KMS-11 (cell line): ENCODE results near the gene ZDHHC22.

ENCODE experiments used
- H2AFZ ChIP-seq: fragments of 200-600 bp; sonication (generic); 2 replicates; pipeline ENCODE4 v1.6.1; 2016; ENCODE audit warnings: antibody characterized with exemption, mixed run types, low read depth
- H3K27ac ChIP-seq: fragments of 200-600 bp; sonication (generic); 2 replicates; pipeline ENCODE4 v1.6.1; 2016; ENCODE audit warnings: mild to moderate bottlenecking, mixed run types
- H3K27me3 ChIP-seq: fragments of 200-600 bp; sonication (generic); 2 replicates; pipeline ENCODE4 v1.6.1; 2017; ENCODE audit warnings: mild to moderate bottlenecking, low read depth, mixed run types, moderate library complexity; ENCODE audit not compliant: insufficient read depth
- H3K36me3 ChIP-seq: fragments of 200-600 bp; sonication (generic); 2 replicates; pipeline ENCODE4 v1.6.1; 2017; ENCODE audit warnings: mild to moderate bottlenecking, mixed run types; ENCODE audit not compliant: insufficient read depth
- H3K4me1 ChIP-seq: fragments of 200-600 bp; sonication (generic); 2 replicates; pipeline ENCODE4 v1.6.1; 2016; ENCODE audit warnings: mild to moderate bottlenecking, low read depth, mixed run types; ENCODE audit not compliant: poor library complexity, severe bottlenecking
- H3K4me2 ChIP-seq: fragments of 200-600 bp; sonication (generic); 2 replicates; pipeline ENCODE4 v1.7.0; 2016; ENCODE audit warnings: mild to moderate bottlenecking, mixed run types
- H3K4me3 ChIP-seq: fragments of 200-600 bp; sonication (generic); IDR thresholded peaks from 2 replicates; pipeline ENCODE4 v1.6.1; 2017; ENCODE audit warnings: low read depth, low read length, mixed read lengths; ENCODE audit not compliant: insufficient read depth
- H3K79me2 ChIP-seq: fragments of 200-600 bp; sonication (generic); 2 replicates; pipeline ENCODE4 v1.6.1; 2016; ENCODE audit warnings: low read depth, mixed run types; ENCODE audit not compliant: insufficient read depth
- H3K9ac ChIP-seq: fragments of 200-600 bp; sonication (generic); 2 replicates; pipeline ENCODE4 v1.6.1; 2016; ENCODE audit warnings: mild to moderate bottlenecking, mixed run types
- H4K20me1 ChIP-seq: fragments of 200-600 bp; sonication (generic); 2 replicates; pipeline ENCODE4 v1.6.1; 2016; ENCODE audit warnings: mild to moderate bottlenecking, mixed run types; ENCODE audit not compliant: insufficient read depth
- TF ChIP-seq, protein P1 (sequence below): fragments of 200-600 bp; sonication (generic); conservative IDR thresholded peaks from 2 replicates; pipeline ENCODE4 v1.6.1; 2017; ENCODE audit warnings: low read depth, mild to moderate bottlenecking, antibody characterized with exemption, low read length, moderate library complexity, mixed read lengths

The ZDHHC22 gene

DNA sequence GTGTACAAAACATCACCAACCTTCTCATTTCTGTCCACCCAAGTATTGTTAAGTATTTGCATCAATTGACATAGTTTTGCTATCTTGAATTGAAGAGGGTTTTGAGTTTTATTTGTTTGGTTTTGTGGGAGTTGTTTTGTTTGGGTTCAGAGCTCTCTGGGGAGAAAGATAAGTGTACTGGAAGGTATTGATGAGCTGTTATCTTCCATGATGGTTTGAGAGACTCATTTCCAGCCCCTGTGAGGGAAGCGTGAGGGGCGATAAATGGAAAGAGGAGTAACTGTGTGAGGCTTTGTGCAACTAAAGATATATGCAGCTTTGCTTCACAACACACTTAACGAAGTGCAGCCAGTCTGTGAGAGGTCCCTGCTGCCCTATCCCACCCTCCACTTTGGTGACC lies 59.2 kb downstream of the ZDHHC22 start:
- Histone ChIP-seq H3K9ac (no peak overlapping the region), H3K4me2 (no peak overlapping the region), H3K36me3 (no peaks in the 10 kb centered on the region), H3K79me2 (no peaks in the 10 kb centered on the region), H3K27ac (no peak overlapping the region), H4K20me1 (no peaks in the 10 kb centered on the region), H2AFZ (no peak overlapping the region), H3K4me1 (peaks cover 6% of the 10 kb centered on the region), H3K27me3 (no peaks in the 10 kb centered on the region), H3K4me3 (no peak overlapping the region)
- TF ChIP-seq, protein P1, sequence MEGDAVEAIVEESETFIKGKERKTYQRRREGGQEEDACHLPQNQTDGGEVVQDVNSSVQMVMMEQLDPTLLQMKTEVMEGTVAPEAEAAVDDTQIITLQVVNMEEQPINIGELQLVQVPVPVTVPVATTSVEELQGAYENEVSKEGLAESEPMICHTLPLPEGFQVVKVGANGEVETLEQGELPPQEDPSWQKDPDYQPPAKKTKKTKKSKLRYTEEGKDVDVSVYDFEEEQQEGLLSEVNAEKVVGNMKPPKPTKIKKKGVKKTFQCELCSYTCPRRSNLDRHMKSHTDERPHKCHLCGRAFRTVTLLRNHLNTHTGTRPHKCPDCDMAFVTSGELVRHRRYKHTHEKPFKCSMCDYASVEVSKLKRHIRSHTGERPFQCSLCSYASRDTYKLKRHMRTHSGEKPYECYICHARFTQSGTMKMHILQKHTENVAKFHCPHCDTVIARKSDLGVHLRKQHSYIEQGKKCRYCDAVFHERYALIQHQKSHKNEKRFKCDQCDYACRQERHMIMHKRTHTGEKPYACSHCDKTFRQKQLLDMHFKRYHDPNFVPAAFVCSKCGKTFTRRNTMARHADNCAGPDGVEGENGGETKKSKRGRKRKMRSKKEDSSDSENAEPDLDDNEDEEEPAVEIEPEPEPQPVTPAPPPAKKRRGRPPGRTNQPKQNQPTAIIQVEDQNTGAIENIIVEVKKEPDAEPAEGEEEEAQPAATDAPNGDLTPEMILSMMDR: no peak
